ENCODE measurements around the gene LYRM9.
A peak's percentile ranks its signal among the peaks of the same experiment; 100 is the strongest.
"Not testable (repeated sequence)": the region's sequence is repeated elsewhere in the genome, so short reads cannot be mapped to it uniquely, and the experiment has no call there.

The LYRM9 gene

GRCh38 chr17:27892866-27893769 lies at the start of gene LYRM9:
LYRM9 (minus strand) TSS chr17:27893365; CDS start chr17:27882694, 10,671 bp downstream.
- peak; percentile 74 for DNase-seq

GRCh38 chr17:27940503-27941428 lies 47.6 kb upstream of the LYRM9 start:
- DNase-seq = no peak

- DNase-seq = no peak
These were observed 46.6 kb upstream of the LYRM9 start for GRCh38 chr17:27939474-27940465.

GRCh38 chr17:27938864-27939263 lies 45.7 kb upstream of the LYRM9 start:
- no peak for DNase-seq

- DNase-seq = no peak
These were observed 45.1 kb upstream of the LYRM9 start for GRCh38 chr17:27938241-27938640.

- no peak for DNase-seq
These were observed 43.9 kb upstream of the LYRM9 start for GRCh38 chr17:27937025-27937546.

- DNase-seq = no peak
These were observed 36.8 kb upstream of the LYRM9 start for GRCh38 chr17:27930000-27930399.

- no peak for DNase-seq
These were observed 35.4 kb upstream of the LYRM9 start for GRCh38 chr17:27928587-27928986.

GRCh38 chr17:27927781-27928180 lies 34.6 kb upstream of the LYRM9 start:
- DNase-seq = no peak

GRCh38 chr17:27921599-27921998 lies 28.4 kb upstream of the LYRM9 start:
- DNase-seq = no peak

- DNase-seq = no peak
These were observed 27.9 kb upstream of the LYRM9 start for GRCh38 chr17:27921077-27921476.

- DNase-seq = no peak
These were observed 27.4 kb upstream of the LYRM9 start for GRCh38 chr17:27920569-27920968.

GRCh38 chr17:27919079-27919478 lies 25.9 kb upstream of the LYRM9 start:
- no peak for DNase-seq

GRCh38 chr17:27918498-27918897 lies 25.3 kb upstream of the LYRM9 start:
- no peak for DNase-seq

- DNase-seq = no peak
These were observed 23.8 kb upstream of the LYRM9 start for GRCh38 chr17:27917000-27917399.

GRCh38 chr17:27915709-27916108 lies 22.5 kb upstream of the LYRM9 start:
- DNase-seq = no peak

- no peak for DNase-seq
These were observed 21.2 kb upstream of the LYRM9 start for GRCh38 chr17:27914382-27914781.

GRCh38 chr17:27912964-27913363 lies 19.8 kb upstream of the LYRM9 start:
- DNase-seq = no peak

GRCh38 chr17:27912299-27912698 lies 19.1 kb upstream of the LYRM9 start:
- not testable (repeated sequence) for DNase-seq

GRCh38 chr17:27907976-27908558 lies 14.9 kb upstream of the LYRM9 start:
- DNase-seq = no peak

- DNase-seq = no peak
These were observed 13.5 kb upstream of the LYRM9 start for GRCh38 chr17:27906623-27907022.

GRCh38 chr17:27906226-27906580 lies 13.0 kb upstream of the LYRM9 start:
- no peak for DNase-seq
